Spleen (tissue), 7 donors: ENCODE results near the gene KSR1.

ENCODE experiments used
- CTCF ChIP-seq, 11 experiments: fragments of 200-600 bp in 7 of 11; fragments of 450-650 bp in 4 of 11; sonication (generic) in 4 of 11; IDR thresholded peaks in 8 of 11; conservative IDR thresholded peaks in 3 of 11; 1 replicate in 7 of 11; 2 replicates in 4 of 11; pipeline versions ENCODE4 v1.4.0 to v1.8.0; 2016 to 2021; ENCODE audit warnings: antibody characterized with exemption in 11 of 11, inconsistent platforms in 4 of 11, mild to moderate bottlenecking in 1 of 11
- POLR2A ChIP-seq, 3 donors: fragments of 450-650 bp; IDR thresholded peaks; one replicate each; pipeline ENCODE4 v1.5.1; 2017; ENCODE audit warnings: antibody characterized with exemption in 3 of 3, mild to moderate bottlenecking in 1 of 3
- POLR2AphosphoS5 ChIP-seq, 3 donors: sonication (generic); formaldehyde crosslinking; IDR thresholded peaks; one replicate each; pipeline ENCODE4 v1.5.1; 2017; ENCODE audit warnings: antibody characterized with exemption in 3 of 3
- donor health status: DM: no; HTN: no; CAD: no; lungs with moderate emphysema.
- donor health status: DM: no; HTN: no; CAD: no.
- donor health status: DM: no; HTN: no; CAD: no.

- TF ChIP-seq POLR2AphosphoS5 (IDR thresholded peaks at IDR 0.05) (no peak), CTCF (IDR thresholded peaks at IDR 0.05 in 8 of 11, conservative IDR thresholded peaks at IDR 0.05 in 3 of 11) (no peak), POLR2A (IDR thresholded peaks at IDR 0.05) (no peak)
Measured at GRCh38 chr17:27497696-27498095, 41.4 kb downstream of the KSR1 start.
